CD4-positive, alpha-beta T cell treated with Interleukin-12 subunit alpha and Interleukin-12 subunit beta, for 1 hour (primary cell): Measurements from ENCODE around the gene FAIM.
A peak's percentile ranks its signal among the peaks of the same experiment; 100 is the strongest.
"Not testable (repeated sequence)": the region's sequence is repeated elsewhere in the genome, so short reads cannot be mapped to it uniquely, and the experiment has no call there.

ENCODE experiments used
- DNase-seq: peaks from one replicate; pipeline ENCODE4 v3.0.0-alpha.2; 2020

FAIM gene

GRCh38 chr3:138608322-138609135 lies at the start of gene FAIM:
Gene FAIM (plus strand): TSS chr3:138608771. CDS start chr3:138619727, 10,956 bp downstream.
- DNase-seq = peak; percentile 76

GRCh38 chr3:138559134-138559533 lies 49.4 kb upstream of the FAIM start:
- DNase-seq = no peak

GRCh38 chr3:138560501-138560900 lies 48.1 kb upstream of the FAIM start:
- no peak for DNase-seq

GRCh38 chr3:138562902-138563301 lies 45.7 kb upstream of the FAIM start:
- DNase-seq = not testable (repeated sequence)

- DNase-seq = not testable (repeated sequence)
Observed at GRCh38 chr3:138566293-138566692, 42.3 kb upstream of the FAIM start.

GRCh38 chr3:138567403-138567802 lies 41.2 kb upstream of the FAIM start:
- no peak for DNase-seq

GRCh38 chr3:138569090-138569489 lies 39.5 kb upstream of the FAIM start:
- DNase-seq = no peak

- not testable (repeated sequence) for DNase-seq
Observed at GRCh38 chr3:138569624-138570023, 38.9 kb upstream of the FAIM start.

- DNase-seq = no peak
Observed at GRCh38 chr3:138573138-138573537, 35.4 kb upstream of the FAIM start.

- no peak for DNase-seq
Observed at GRCh38 chr3:138578141-138578540, 30.4 kb upstream of the FAIM start.

GRCh38 chr3:138578961-138579574 lies 29.5 kb upstream of the FAIM start:
- DNase-seq = no peak

GRCh38 chr3:138587374-138587773 lies 21.2 kb upstream of the FAIM start:
- no peak for DNase-seq

- no peak for DNase-seq
Observed at GRCh38 chr3:138588445-138588844, 20.1 kb upstream of the FAIM start.

GRCh38 chr3:138591392-138591791 lies 17.2 kb upstream of the FAIM start:
- DNase-seq = no peak

GRCh38 chr3:138593488-138594149 lies 15.0 kb upstream of the FAIM start:
- no peak for DNase-seq

- DNase-seq = peak; percentile 94
Observed at GRCh38 chr3:138594150-138594934, 14.2 kb upstream of the FAIM start, which contains the start of gene CEP70. Gene CEP70 (minus strand): TSS chr3:138594260. CDS start chr3:138572927, 21,333 bp downstream.

- DNase-seq = no peak
Observed at GRCh38 chr3:138594935-138595610, 13.5 kb upstream of the FAIM start.

- DNase-seq = not testable (repeated sequence)
Observed at GRCh38 chr3:138597186-138597976, 11.2 kb upstream of the FAIM start.

GRCh38 chr3:138598534-138598933 lies 10.0 kb upstream of the FAIM start:
- no peak for DNase-seq

GRCh38 chr3:138600100-138600745 lies 8.3 kb upstream of the FAIM start:
- no peak for DNase-seq

- not testable (repeated sequence) for DNase-seq
Observed at GRCh38 chr3:138601661-138602060, 6.9 kb upstream of the FAIM start.
